SW480 (cell line): ENCODE measurements around the gene SHC2.

Experiments
- DNase-seq: peaks from one replicate; pipeline ENCODE4 v3.0.0-alpha.2; 2016; ENCODE audit warnings: low spot score

SHC2 gene, protein sequence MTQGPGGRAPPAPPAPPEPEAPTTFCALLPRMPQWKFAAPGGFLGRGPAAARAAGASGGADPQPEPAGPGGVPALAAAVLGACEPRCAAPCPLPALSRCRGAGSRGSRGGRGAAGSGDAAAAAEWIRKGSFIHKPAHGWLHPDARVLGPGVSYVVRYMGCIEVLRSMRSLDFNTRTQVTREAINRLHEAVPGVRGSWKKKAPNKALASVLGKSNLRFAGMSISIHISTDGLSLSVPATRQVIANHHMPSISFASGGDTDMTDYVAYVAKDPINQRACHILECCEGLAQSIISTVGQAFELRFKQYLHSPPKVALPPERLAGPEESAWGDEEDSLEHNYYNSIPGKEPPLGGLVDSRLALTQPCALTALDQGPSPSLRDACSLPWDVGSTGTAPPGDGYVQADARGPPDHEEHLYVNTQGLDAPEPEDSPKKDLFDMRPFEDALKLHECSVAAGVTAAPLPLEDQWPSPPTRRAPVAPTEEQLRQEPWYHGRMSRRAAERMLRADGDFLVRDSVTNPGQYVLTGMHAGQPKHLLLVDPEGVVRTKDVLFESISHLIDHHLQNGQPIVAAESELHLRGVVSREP

DNA sequence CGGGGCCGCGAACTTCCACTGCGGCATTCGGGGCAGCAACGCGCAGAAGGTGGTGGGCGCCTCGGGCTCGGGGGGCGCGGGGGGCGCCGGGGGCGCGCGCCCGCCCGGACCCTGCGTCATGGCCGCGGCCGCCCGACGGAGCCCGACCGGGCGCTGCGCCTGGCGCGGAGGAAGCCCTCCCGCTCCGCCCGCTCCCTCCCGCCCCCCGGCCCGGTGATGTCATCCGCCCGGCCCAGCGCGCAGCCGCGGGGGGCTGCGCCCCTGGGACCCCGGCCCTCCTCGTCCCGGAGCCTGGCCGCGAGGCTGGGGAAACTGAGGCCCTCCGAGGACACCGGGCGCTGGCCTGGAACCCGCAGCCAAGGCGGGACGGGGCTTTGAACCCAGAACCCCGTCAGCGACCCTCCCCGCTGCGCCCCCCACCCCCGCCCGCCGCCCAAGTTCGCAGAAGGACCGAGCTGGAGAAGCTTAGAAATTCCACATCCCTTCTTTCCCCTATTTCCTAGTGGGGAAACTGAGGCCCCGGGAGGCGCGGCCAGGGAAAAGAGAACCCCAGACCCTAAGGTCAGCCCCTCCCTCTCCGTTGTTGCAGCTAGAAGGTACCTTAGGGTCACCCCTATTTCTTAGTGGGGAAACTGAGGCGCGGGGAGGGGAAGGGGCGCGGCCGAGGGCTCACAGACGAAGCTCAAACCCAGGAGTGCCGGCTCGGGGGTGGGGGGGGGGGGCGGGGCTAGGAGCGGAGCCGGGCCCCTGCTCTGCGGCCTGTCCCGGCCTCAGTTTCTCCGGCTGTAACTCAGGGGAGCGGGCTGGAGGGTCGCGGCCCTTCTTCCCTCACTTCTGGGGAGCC lies at the start of gene SHC2:
TSS of gene SHC2 (minus strand) at position 157 of the 844 bp plus-strand sequence. CDS start at position 120, 37 bp downstream.
- no peak for DNase-seq

DNA sequence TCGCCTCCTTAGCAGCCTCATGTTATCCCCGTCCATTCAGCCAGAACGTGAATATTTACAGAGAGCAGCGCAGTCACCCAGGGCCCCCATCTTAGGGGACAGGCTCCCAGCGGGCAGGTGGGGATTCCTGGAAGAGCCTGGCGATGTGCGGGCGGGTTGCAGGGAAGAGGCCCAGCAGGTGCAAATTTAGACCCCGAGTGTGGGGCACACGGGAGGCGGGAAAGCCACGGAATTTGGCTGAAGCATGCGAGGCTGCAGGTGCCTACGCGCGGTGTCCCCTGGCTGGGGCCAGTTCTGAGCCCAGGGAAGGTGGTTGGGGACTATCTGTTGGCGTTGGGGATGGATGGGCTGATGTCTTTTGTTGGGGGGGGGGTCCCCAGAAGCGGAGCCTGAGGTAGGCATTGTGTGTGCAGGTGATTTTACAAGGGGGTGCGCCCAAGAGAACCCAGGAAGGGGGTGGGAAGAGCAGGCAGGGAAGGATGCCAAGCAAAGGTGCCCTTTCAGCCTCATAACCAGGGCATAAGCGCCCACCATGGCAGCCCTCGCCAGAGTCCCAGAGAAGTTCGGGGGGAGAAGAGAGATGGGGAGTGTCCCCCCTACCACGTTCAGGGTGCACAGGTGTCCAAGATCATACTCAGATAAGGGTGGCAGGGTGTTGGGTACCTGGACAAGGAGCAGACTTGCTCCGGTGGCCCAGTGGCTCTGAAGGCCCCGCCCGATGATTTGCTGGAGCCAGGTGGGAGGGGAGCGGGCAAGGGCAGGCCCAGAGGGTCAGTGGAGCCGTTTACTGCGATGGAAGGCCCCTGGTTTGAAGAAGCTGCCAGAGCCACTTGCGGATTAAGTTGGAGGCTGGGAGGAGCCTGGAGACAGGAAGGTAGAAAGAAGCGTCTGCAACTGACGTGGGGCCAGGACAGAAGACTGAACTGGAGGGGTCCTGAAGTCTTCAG lies 47.6 kb upstream of the SHC2 start:
- no peak for DNase-seq

DNA sequence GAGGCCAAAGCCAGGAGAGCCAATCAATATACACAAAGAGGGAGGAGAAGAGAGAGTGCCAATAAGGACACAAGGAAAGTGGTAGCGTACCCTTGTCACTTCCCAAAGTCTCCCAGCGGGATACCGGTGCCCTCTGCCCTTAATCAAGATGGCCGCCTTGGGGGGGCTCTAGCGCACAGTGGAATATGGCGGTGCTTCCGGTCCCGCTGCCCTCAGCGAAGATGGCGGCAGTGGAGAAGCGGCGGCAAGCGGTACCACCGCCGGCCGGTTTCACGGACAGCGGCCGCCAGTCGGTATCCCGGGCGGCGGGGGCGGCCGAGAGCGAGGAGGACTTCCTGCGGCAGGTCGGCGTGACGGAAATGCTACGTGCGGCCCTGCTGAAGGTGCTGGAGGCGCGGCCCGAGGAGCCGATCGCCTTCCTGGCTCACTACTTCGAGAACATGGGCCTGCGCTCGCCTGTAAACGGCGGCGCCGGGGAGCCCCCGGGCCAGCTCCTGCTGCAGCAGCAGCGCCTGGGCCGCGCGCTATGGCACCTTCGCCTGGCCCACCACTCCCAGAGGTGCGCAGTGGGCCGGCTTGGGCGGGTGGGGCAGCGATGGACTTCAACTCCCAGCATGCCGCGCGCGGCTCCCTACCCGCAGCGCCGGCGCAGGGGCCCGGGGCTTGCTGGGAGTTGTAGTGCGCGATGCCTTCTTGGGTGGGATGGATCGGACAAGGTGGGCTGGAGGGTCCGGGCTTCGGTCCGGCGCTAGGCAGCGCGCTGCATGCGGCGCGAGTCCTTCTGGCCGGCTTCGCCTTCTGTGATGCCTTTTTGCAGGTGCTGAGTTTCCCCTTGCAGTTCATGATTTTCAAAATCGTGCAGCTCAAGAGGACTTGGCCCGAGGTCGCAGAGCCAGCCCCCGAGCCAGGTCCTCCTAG lies 46.7 kb upstream of the SHC2 start, which contains the start of gene TPGS1:
TSS of gene TPGS1 (plus strand) at position 212 of the 918 bp plus-strand sequence. CDS start at position 222, 10 bp downstream.
- peak; percentile 50 for DNase-seq

DNA sequence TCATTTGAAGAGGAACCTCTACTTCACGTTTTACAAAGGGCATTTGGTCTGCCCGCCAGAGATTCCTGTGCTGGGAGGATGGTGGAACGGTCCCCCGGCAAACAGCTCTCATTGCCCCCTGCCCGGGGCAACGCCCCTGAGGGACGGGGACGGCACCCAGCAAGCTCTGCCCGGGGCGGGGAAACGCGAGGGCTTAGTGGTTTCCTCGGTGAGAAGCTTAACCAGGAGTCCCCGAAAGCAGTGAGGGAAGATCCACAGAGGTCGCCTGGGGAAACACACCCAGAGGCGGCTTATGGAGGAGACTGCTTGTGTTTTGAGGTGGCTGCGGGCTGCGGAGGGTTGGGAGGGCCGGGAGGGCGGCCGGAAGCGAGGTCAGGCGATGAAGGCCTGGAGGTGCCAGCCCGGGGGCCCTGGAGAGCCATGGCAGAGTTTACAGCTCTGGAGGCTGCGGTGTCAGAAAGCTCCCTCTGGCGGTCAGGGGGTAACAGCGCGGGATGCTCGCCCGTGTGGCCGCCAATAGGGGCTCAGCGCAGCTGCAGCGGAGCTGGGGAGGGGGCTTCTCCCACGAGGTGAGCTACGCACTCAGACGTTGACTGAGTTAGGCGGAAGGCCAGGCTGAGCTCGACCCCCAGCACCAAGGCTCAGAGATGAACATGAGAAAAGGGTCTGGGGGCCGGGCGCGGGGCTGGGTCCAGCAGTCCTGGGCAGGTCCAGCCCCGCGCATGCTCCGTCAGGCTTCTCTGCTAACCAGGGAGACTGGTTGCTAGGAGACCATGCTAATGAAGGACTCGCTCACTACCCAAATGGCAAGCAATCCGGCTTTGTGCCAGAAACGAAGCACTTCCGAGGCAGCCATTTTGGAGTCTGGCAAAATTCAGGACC lies 45.8 kb upstream of the SHC2 start:
- DNase-seq, result peak; percentile 96

DNA sequence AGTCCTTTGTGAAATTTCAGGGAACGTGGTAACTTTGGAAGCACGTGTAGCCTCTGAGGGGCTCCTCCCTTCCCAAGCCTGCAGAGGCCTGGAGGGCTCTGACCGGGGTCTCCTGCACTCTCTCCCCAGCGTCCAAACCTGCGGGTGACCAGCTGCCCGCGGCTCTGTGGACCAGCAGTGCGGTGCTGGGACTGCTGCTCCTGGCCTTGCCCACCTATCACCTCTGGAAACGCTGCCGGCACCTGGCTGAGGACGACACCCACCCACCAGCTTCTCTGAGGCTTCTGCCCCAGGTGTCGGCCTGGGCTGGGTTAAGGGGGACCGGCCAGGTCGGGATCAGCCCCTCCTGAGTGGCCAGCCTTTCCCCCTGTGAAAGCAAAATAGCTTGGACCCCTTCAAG lies 43.8 kb upstream of the SHC2 start:
- no peak for DNase-seq

DNA sequence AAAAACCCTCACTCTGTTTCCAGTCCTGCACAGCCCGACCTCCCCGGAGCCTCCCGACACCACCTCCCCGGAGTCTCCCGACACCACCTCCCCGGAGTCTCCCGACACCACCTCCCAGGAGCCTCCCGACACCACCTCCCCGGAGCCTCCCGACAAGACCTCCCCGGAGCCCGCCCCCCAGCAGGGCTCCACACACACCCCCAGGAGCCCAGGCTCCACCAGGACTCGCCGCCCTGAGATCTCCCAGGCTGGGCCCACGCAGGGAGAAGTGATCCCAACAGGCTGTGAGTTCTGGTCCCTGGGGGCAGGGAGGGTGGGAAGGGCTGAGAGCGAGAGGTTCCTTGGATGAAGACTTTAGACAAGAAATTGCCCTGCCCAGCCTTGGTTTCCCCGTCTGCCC lies 40.8 kb upstream of the SHC2 start:
- DNase-seq, result no peak

DNA sequence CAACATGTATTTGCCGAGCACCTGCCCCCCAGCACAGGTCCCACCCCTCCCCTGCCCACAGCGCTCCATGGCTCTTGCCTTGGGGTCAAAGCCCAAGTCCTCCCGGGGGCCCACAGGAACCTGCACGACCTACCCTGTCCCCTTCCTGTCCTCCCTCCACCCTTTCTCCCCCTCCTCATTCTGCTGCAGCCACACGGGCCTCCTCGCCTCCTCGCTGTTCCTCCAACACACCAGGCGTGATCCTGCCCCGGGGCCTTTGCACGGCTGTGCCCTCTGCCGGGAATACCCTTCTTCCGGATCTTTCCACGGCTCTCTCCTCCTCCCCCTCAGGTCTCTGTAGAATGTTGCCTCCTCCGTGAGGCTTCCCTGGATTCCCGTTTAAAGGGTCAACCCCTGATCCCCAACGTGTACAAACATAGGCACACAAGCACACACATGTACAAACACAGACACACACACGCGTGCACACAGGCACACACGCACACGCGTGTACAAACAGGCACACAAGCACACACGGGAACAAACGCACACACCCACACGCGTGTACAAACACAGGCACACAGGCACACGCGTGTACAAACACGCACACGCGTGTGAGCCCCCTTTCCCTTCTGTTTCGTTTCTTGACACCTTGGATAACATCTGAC lies 38.3 kb upstream of the SHC2 start:
- DNase-seq, result no peak

DNA sequence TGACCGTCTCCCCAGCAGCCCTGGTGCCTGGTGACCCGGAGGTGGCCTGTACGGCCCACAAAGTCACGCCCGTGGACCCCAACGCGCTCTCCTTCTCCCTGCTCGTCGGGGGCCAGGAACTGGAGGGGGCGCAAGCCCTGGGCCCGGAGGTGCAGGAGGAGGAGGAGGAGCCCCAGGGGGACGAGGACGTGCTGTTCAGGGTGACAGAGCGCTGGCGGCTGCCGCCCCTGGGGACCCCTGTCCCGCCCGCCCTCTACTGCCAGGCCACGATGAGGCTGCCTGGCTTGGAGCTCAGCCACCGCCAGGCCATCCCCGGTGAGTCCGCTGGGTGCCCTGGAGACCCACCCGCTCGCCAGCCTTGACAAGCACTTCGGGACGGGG lies 37.7 kb upstream of the SHC2 start:
- DNase-seq, result no peak

DNA sequence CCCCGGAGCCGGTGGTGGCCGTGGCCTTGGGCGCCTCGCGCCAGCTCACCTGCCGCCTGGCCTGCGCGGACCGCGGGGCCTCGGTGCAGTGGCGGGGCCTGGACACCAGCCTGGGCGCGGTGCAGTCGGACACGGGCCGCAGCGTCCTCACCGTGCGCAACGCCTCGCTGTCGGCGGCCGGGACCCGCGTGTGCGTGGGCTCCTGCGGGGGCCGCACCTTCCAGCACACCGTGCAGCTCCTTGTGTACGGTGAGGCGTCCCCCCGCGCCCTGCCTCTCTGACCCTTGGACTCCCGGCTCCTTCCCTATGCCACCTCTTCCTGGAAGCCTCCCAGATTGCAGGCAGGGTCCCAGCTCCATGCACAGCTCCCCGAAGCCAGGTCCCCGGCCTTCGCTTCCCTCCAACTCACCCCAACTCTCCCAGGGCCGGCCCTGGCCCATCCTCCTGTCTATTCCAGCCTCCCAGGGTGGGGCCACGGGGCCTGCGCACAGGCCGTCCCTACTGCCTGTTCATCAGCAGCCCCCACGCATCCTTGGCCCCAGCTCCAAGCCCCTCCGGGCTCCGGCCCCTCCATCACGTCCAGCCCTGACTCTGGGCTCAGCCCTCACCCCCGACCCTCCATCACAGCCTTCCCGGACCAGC lies 37.2 kb upstream of the SHC2 start:
- DNase-seq, result no peak

DNA sequence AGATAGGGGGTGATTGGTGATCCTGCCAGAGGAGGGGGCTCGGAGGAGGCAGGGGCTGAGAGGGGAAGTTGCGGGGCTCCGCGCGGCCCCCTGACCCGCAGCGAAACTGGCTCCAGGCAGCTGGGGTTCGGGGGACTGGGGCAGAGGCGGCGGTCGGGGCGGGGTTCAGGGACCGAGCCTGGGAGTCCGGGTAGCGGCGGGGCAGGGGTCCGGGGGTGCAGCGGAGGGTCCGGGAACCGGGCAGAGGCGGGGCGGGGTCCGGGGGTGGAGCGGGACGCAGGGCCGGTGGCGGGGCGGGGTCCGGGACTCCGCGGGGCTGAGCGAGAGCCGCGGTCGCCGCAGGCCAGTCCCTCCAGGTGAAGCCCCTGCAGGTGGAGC lies 36.6 kb upstream of the SHC2 start:
- no peak for DNase-seq

DNA sequence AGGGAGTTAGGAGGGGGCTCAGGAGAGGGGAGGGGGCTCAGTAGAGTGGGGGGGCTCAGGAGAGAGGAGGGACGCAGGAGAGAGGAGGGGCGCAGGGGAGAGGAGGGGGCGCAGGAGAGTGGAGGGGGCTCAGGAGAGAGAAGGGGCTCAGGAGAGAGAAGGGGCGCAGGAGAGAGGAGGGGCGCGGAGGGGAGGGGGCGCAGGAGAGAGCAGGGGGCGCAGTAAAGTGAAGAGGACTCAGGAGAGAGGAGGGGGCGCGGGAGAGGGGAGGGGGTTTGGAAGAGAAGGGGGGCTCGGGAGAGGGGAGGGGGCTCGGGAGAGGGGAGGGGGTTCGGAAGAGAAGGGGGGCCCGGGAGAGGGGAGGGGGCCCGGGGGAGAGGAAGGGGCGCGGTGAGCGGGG lies 36.2 kb upstream of the SHC2 start:
- DNase-seq, result no peak

DNA sequence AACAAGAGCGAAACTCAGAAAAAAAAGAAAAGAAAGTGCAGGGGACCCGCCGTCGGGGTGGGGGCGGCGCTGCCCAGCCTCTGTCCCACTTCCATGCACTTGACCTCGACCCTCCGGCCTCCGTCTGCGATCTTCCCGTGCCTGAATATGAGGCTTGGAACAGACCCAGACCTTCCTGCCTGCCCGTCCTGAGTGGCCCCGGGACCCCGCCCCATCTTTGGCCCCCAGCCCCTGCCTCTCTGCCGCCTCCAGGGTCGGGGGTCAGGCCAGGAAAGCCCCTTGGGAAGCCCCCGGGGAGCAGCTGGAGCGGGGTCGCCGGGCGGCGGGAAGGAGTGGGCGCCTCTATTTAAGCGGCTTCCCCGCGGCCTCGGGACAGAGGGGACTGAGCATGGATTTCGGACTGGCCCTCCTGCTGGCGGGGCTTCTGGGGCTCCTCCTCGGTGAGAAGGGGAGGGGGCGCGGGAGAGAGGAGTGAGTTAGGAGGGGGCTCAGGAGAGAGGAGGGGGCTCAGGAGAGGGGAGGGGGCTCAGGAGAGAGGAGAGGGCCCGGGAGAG lies 35.4 kb upstream of the SHC2 start, which contains the start of gene MADCAM1:
TSS of gene MADCAM1 (plus strand) at position 375 of the 554 bp plus-strand sequence. CDS start at position 389, 14 bp downstream.
- no peak for DNase-seq

DNA sequence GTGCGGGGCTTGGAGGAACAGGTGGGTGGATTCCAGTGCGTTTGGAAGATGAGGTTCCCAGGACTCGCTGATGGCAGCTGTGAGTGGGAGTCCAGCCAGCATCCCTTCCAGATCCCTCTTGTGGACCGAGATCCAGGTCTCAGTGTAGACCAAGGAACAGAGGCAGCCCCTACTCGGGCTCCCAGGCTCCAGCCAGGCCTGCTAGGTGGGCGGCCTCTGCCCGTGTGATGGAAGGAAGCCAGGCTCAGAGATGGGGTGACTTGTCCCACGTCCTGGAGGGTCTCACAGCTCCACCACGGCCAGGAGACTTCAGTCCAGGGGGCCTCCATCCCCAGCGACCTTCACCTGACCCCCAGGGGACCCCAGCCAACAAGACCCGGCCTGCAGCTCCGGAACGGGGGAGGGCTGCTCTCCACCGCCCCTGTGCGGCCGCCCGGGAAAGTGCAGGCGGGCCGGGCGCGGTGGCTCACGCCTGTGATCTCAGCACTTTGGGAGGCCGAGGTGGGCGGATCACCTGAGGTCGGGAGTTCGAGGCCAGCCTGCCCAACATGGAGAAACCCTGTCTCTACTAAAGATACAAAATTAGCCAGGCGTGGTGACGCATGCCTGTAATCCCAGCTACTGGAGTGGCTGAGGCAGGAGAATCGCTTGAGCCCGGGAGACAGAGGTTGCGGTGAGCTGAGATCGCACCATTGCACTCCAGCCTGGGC lies 34.7 kb upstream of the SHC2 start:
- peak; percentile 53 for DNase-seq

DNA sequence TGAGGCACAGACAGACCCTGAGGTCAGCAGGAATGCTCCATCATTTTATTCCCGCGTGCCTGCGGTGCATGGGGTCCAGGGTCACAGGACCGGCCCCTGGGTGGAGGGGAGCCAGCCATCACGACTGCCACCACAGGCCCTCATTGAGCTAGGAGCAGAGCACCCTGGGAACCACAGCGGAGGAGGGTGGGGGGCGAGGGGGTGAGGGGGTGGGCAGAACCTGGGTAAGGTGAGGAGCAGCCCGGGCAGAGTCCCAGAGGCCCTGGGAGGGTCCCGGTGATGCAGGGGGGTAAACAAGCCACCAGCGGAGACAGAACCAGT lies 34.2 kb upstream of the SHC2 start:
- DNase-seq, result no peak

DNA sequence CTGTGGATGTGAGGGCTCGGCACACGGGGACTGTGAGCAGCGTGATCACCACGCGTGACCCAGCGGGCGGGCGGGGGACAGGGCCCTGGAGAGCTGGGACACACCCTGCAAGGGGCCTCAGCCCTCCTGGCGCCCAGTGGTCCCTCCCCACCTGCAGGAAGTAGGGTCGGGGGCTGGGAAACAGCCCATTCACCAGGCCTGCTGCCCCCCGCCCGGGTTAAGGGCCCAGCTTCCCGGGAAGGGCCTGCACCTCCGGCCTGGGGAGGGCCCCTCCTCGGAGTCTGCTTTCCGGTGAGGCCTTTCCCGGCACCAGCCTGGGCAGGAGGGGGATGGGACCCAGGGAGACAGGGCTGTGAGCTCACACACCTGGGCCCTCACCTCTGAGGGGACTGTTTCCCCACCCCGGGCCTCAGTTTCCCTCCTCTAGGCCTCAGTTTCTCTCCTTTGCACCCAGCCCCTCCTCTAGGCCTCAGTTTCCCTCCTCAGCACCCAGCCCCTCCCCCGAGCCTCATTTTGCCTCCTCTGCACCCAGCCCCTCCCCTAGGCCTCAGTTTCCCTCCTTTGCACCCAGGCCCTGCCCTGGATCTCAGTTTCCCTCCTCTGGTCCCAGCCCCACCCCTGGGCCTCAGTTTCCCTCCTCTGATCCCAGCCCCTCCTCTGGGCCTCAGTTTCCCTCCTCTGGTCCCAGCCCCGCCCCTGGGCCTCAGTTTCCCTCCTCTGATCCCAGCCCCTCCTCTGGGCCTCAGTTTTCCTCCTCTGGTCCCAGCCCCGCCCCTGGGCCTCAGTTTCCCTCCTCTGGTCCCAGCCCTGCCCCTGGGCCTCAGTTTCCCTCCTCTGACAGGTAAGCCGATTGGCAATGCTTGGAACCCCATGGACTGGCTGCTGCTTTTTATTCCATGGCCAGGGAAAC lies 33.6 kb upstream of the SHC2 start:
- no peak for DNase-seq

DNA sequence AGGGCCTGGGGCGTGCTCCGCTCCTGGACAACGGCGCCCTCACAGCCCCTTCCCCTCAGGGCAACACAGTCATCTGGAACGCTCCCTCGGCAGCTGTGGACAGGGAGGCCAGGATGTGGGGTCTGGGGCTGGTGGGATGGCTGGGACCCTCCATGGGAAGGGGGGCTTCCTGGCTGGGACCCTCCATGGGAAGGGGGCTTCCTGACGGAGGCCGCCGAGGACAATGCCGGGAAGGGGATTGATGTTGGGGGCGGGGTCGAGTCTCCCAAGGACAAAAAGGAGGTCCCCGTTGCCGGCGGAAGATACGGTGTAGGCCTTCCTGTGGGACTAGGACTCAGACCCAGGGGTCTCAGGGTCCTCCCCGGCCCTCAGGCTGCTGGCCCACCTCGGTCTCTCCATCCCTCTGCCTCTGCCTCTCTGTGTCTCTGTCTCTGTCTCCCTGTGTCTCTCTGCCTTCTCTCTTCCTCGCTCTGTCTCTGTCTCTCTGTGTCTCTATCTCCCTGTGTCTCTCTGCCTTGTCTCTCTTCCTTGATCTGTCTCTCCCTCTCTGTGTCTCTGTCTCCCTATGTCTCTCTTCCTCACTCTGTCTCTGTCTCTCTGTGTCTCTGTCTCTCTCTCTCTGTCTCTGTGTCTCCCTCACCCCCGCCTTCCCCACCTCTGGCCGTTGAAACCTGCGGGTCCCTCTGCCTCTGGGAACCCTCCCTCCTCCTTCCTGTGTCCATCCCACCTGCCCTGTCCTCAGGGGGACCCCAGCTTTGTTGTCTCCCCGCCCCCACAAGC lies 32.7 kb upstream of the SHC2 start:
- no peak for DNase-seq
